HepG2 (cell line): ENCODE results near the gene KREMEN1. TPM values are rescaled to one million over a fixed set of nuclear protein-coding genes. Genes with fewer than 3 reads are reported as not detected.

Experiments
- DMTF1 ChIP-seq: sonication (generic); formaldehyde crosslinking; IDR thresholded peaks from 2 replicates; pipeline ENCODE4 v1.4.0; 2020; ENCODE audit warnings: mild to moderate bottlenecking, missing genetic modification reagents
- GABPB1 ChIP-seq: IDR thresholded peaks from 2 replicates; pipeline ENCODE4 v1.6.1; 2016; ENCODE audit warnings: mild to moderate bottlenecking, missing genetic modification reagents, moderate library complexity, missing compliant biosample characterization
- HDAC1 ChIP-seq: sonication (generic); formaldehyde crosslinking; IDR thresholded peaks from 2 replicates; pipeline ENCODE4 v1.5.1; 2020; ENCODE audit warnings: mild to moderate bottlenecking, missing genetic modification reagents
- HOXA3 ChIP-seq: sonication (generic); formaldehyde crosslinking; IDR thresholded peaks from 2 replicates; pipeline ENCODE4 v1.5.0; 2020; ENCODE audit warnings: missing genetic modification reagents
- IKZF1 ChIP-seq: fragments of 450-650 bp; IDR thresholded peaks from 2 replicates; pipeline ENCODE4 v1.7.1; 2016
- KDM5B ChIP-seq: sonication (generic); formaldehyde crosslinking; IDR thresholded peaks from 2 replicates; pipeline ENCODE4 v1.4.0; 2020; ENCODE audit warnings: missing genetic modification reagents, mild to moderate bottlenecking, borderline replicate concordance
- NFYC ChIP-seq: IDR thresholded peaks from 2 replicates; pipeline ENCODE4 v1.6.1; 2016; ENCODE audit warnings: missing genetic modification reagents, missing compliant biosample characterization
- RARA ChIP-seq: IDR thresholded peaks from 2 replicates; pipeline ENCODE4 v1.6.1; 2016; ENCODE audit warnings: missing genetic modification reagents, missing compliant biosample characterization
- RFX1 ChIP-seq: fragments of 450-650 bp; IDR thresholded peaks from 2 replicates; pipeline ENCODE4 v1.6.1; 2017
- RXRA ChIP-seq: sonication (generic); formaldehyde crosslinking; IDR thresholded peaks from 2 replicates; pipeline ENCODE4 v1.5.1; 2020; ENCODE audit warnings: missing genetic modification reagents
- SNAPC4 ChIP-seq: sonication (generic); formaldehyde crosslinking; IDR thresholded peaks from 2 replicates; pipeline ENCODE4 v1.4.0; 2020; ENCODE audit warnings: mild to moderate bottlenecking, missing genetic modification reagents
- TFE3 ChIP-seq: IDR thresholded peaks from 2 replicates; pipeline ENCODE4 v1.6.1; 2016
- WIZ ChIP-seq: sonication (generic); formaldehyde crosslinking; IDR thresholded peaks from 2 replicates; pipeline ENCODE4 v1.5.1; 2020; ENCODE audit warnings: mild to moderate bottlenecking, missing genetic modification reagents
- YY1 ChIP-seq: IDR thresholded peaks from 2 replicates; pipeline ENCODE4 v1.6.1; 2011; ENCODE audit warnings: low read length, low read depth, moderate library complexity, mild to moderate bottlenecking; ENCODE audit not compliant: insufficient read depth, insufficient replicate concordance
- ZFY ChIP-seq: sonication (generic); formaldehyde crosslinking; IDR thresholded peaks from 2 replicates; pipeline ENCODE4 v1.4.0; 2020; ENCODE audit warnings: missing genetic modification reagents
- ZNF180 ChIP-seq: sonication (generic); formaldehyde crosslinking; IDR thresholded peaks from 2 replicates; pipeline ENCODE4 v1.4.0; 2020; ENCODE audit warnings: low read depth, missing genetic modification reagents, borderline replicate concordance
- ZNF20 ChIP-seq: sonication (generic); formaldehyde crosslinking; IDR thresholded peaks from 2 replicates; pipeline ENCODE4 v1.4.0; 2020; ENCODE audit warnings: mild to moderate bottlenecking, moderate library complexity, missing genetic modification reagents
- ZNF607 ChIP-seq: sonication (generic); formaldehyde crosslinking; IDR thresholded peaks from 2 replicates; pipeline ENCODE4 v1.5.1; 2020; ENCODE audit warnings: missing genetic modification reagents, mild to moderate bottlenecking, borderline replicate concordance
- ZNF619 ChIP-seq: sonication (generic); formaldehyde crosslinking; IDR thresholded peaks from 2 replicates; pipeline ENCODE4 v1.4.0; 2020; ENCODE audit warnings: mild to moderate bottlenecking, missing genetic modification reagents
- ZNF629 ChIP-seq: sonication (generic); formaldehyde crosslinking; conservative IDR thresholded peaks from 2 replicates; pipeline ENCODE4 v1.5.0; 2020; ENCODE audit warnings: missing genetic modification reagents
- ZNF740 ChIP-seq: sonication (generic); formaldehyde crosslinking; IDR thresholded peaks from 2 replicates; pipeline ENCODE4 v1.4.0; 2020; ENCODE audit warnings: missing genetic modification reagents
- polyA plus RNA-seq, 8 experiments: library from polyadenylated mRNA; depleted of rRNA in 3 of 8; stranded (reverse) in 7 of 8; unstranded in 1 of 8; fragments of >200 nt; fragmentation: Illumina TruSeq in 4 of 8; extraction: Trizol in 4 of 8; gene quantifications; 2 replicates each; pipeline versions ENCODE4 v1.2.1 to v1.2.3, GENCODE V29; 2011 to 2016; ENCODE audit warnings: low read depth in 4 of 8, missing spikeins in 1 of 8, mixed read lengths in 1 of 8; ENCODE audit not compliant: insufficient read depth in 1 of 8
- total RNA-seq, 5 experiments: library from RNA; depleted of rRNA; stranded (reverse); fragments of >200 nt; fragmentation: Illumina TruSeq; extraction: Trizol; gene quantifications; 2 replicates each; pipeline ENCODE4 v1.2.3, GENCODE V29; 2016; ENCODE audit warnings: low read depth in 1 of 5

The KREMEN1 gene
- total and polyA plus RNA-seq, 2 of the 13 experiments (the other 11 are each of a cell fraction or from before 2014, with no cell fraction given): 9.8 to 13.8 TPM

- TF ChIP-seq TFE3 (CRISPR knock-in tag) (no peak), HDAC1 (CRISPR knock-in tag) (peak; percentile 47; the same call in 1 of the 2 replicates), ZNF607 (CRISPR knock-in tag) (no peak), RARA (CRISPR knock-in tag) (peak; percentile 32; the same call in 1 of the 2 replicates), RXRA (CRISPR knock-in tag) (peak; percentile 67), SNAPC4 (CRISPR knock-in tag) (no peak), IKZF1 (no peak), NFYC (CRISPR knock-in tag) (no peak), ZFY (peak; percentile 32; the same call in 1 of the 2 replicates), ZNF619 (CRISPR knock-in tag) (no peak), ZNF740 (peak; percentile 68; the same call in 1 of the 2 replicates), DMTF1 (CRISPR knock-in tag) (no peak), RFX1 (no peak), ZNF629 (peak; percentile 92), ZNF180 (CRISPR knock-in tag) (no peak), WIZ (CRISPR knock-in tag) (no peak), YY1 (peak; percentile 15), GABPB1 (peak; percentile 43; the same call in 1 of the 2 replicates), HOXA3 (CRISPR knock-in tag) (0 out of 2 replicates have a peak, but pooled peaks have one; percentile 22), KDM5B (CRISPR knock-in tag) (peak; percentile 24; the same call in 1 of the 2 replicates), ZNF20 (CRISPR knock-in tag) (no peak)
These were observed 144.2 kb downstream of the KREMEN1 start (continued) for GRCh38 chr22:29216873-29217666.
